Activated naive CD4-positive, alpha-beta T cell treated with anti-CD3 and anti-CD28 coated beads, Interleukin-2, amount 50 U/mL, for 24 hours (primary cell): ENCODE data around the gene PPP2R5C.
A peak's percentile ranks its signal among the peaks of the same experiment; 100 is the strongest.

Source experiments
- H3K27ac Mint-ChIP-seq: one replicate; pipeline ENCODE4 v1.8.0; 2021; ENCODE audit warnings: mild to moderate bottlenecking, mixed read lengths
- H3K27me3 Mint-ChIP-seq: one replicate; pipeline ENCODE4 v1.8.0; 2021; ENCODE audit warnings: mixed read lengths
- H3K36me3 Mint-ChIP-seq: one replicate; pipeline ENCODE4 v1.8.0; 2021; ENCODE audit warnings: mixed read lengths
- H3K4me1 Mint-ChIP-seq: one replicate; pipeline ENCODE4 v1.8.0; 2021; ENCODE audit warnings: mixed read lengths
- H3K4me3 Mint-ChIP-seq: one replicate; pipeline ENCODE4 v1.8.0; 2021; ENCODE audit warnings: mild to moderate bottlenecking, mixed read lengths
- H3K9me3 Mint-ChIP-seq: one replicate; pipeline ENCODE4 v1.8.0; 2021; ENCODE audit warnings: mixed read lengths

PPP2R5C gene

GRCh38 chr14:101958418-101959180 is 197.1 kb downstream of the PPP2R5C start:
- no peaks in the 10 kb centered on the region for H3K27me3 Mint-ChIP-seq
- no peak overlapping the region for H3K27ac Mint-ChIP-seq
- H3K4me3 Mint-ChIP-seq, result no peak overlapping the region
- H3K36me3 Mint-ChIP-seq, result no peaks in the 10 kb centered on the region
- H3K9me3 Mint-ChIP-seq, result no peaks in the 10 kb centered on the region
- peaks cover 12% of the 10 kb centered on the region for H3K4me1 Mint-ChIP-seq

GRCh38 chr14:101959277-101959676 is 197.8 kb downstream of the PPP2R5C start:
- Mint-ChIP-seq H3K27me3 (no peaks in the 10 kb centered on the region), H3K4me1 (peaks cover 18% of the 10 kb centered on the region), H3K27ac (no peak overlapping the region), H3K9me3 (no peaks in the 10 kb centered on the region), H3K4me3 (no peak overlapping the region), H3K36me3 (no peaks in the 10 kb centered on the region)

- no peaks in the 10 kb centered on the region for H3K36me3 Mint-ChIP-seq
- no peaks in the 10 kb centered on the region for H3K27me3 Mint-ChIP-seq
- no peaks in the 10 kb centered on the region for H3K9me3 Mint-ChIP-seq
- no peak overlapping the region for H3K27ac Mint-ChIP-seq
- no peak overlapping the region for H3K4me3 Mint-ChIP-seq
- peaks cover 18% of the 10 kb centered on the region for H3K4me1 Mint-ChIP-seq
Observed at GRCh38 chr14:101960225-101960624, 198.7 kb downstream of the PPP2R5C start.

- no peak overlapping the region for H3K4me3 Mint-ChIP-seq
- H3K9me3 Mint-ChIP-seq, result no peaks in the 10 kb centered on the region
- no peaks in the 10 kb centered on the region for H3K36me3 Mint-ChIP-seq
- peaks cover 25% of the 10 kb centered on the region for H3K4me1 Mint-ChIP-seq
- peak overlapping the region; percentile 52 for H3K27ac Mint-ChIP-seq
- no peaks in the 10 kb centered on the region for H3K27me3 Mint-ChIP-seq
Observed at GRCh38 chr14:101961011-101961721, 199.7 kb downstream of the PPP2R5C start.

- Mint-ChIP-seq H3K36me3 (no peaks in the 10 kb centered on the region), H3K4me3 (no peak overlapping the region), H3K27me3 (no peaks in the 10 kb centered on the region), H3K4me1 (peaks cover 29% of the 10 kb centered on the region), H3K27ac (no peak overlapping the region), H3K9me3 (no peaks in the 10 kb centered on the region)
Observed at GRCh38 chr14:101961746-101962502, 200.4 kb downstream of the PPP2R5C start.

GRCh38 chr14:101962503-101962874 is 201.0 kb downstream of the PPP2R5C start:
- H3K27ac Mint-ChIP-seq, result no peak overlapping the region
- H3K27me3 Mint-ChIP-seq, result no peaks in the 10 kb centered on the region

GRCh38 chr14:101963052-101963451 is 201.5 kb downstream of the PPP2R5C start:
- H3K4me3 Mint-ChIP-seq, result no peak overlapping the region
- H3K9me3 Mint-ChIP-seq, result no peaks in the 10 kb centered on the region
- no peak overlapping the region for H3K27ac Mint-ChIP-seq
- H3K4me1 Mint-ChIP-seq, result peaks cover 39% of the 10 kb centered on the region
- no peaks in the 10 kb centered on the region for H3K27me3 Mint-ChIP-seq
- H3K36me3 Mint-ChIP-seq, result peaks cover 2% of the 10 kb centered on the region

More at GRCh38 chr14:101962503-101962874, 201.0 kb downstream of the PPP2R5C start:
- no peaks in the 10 kb centered on the region for H3K9me3 Mint-ChIP-seq
- H3K4me1 Mint-ChIP-seq, result peaks cover 34% of the 10 kb centered on the region
- no peaks in the 10 kb centered on the region for H3K36me3 Mint-ChIP-seq
- H3K4me3 Mint-ChIP-seq, result no peak overlapping the region

GRCh38 chr14:101963656-101964296 is 202.3 kb downstream of the PPP2R5C start:
- peak overlapping the region; percentile 62 for H3K27ac Mint-ChIP-seq
- no peaks in the 10 kb centered on the region for H3K27me3 Mint-ChIP-seq
- peaks cover 44% of the 10 kb centered on the region for H3K4me1 Mint-ChIP-seq
- no peaks in the 10 kb centered on the region for H3K9me3 Mint-ChIP-seq
- H3K36me3 Mint-ChIP-seq, result peaks cover 3% of the 10 kb centered on the region
- H3K4me3 Mint-ChIP-seq, result peak overlapping the region; percentile 55

GRCh38 chr14:101964297-101965180 is 203.0 kb downstream of the PPP2R5C start, which contains the start of gene DYNC1H1:
TSS of gene DYNC1H1 (plus strand) at chr14:101964573. CDS start at chr14:101964692, 119 bp downstream.
- H3K9me3 Mint-ChIP-seq, result no peaks in the 10 kb centered on the region
- no peaks in the 10 kb centered on the region for H3K27me3 Mint-ChIP-seq
- peak within 1 kb of the TSS; percentile 83 for H3K27ac Mint-ChIP-seq
- H3K36me3 Mint-ChIP-seq, result peaks cover 7% of the 10 kb centered on the region
- peak within 1 kb of the TSS; percentile 92 for H3K4me3 Mint-ChIP-seq
- peaks cover 49% of the 10 kb centered on the region for H3K4me1 Mint-ChIP-seq

GRCh38 chr14:101965181-101965544 is 203.7 kb downstream of the PPP2R5C start:
- Mint-ChIP-seq H3K27ac (peak overlapping the region; percentile 83), H3K4me1 (peaks cover 52% of the 10 kb centered on the region), H3K36me3 (peaks cover 10% of the 10 kb centered on the region), H3K9me3 (no peaks in the 10 kb centered on the region), H3K27me3 (no peaks in the 10 kb centered on the region), H3K4me3 (peak overlapping the region; percentile 92)

GRCh38 chr14:101965770-101966722 is 204.5 kb downstream of the PPP2R5C start:
- H3K9me3 Mint-ChIP-seq, result no peaks in the 10 kb centered on the region
- H3K4me3 Mint-ChIP-seq, result peak overlapping the region; percentile 92
- no peaks in the 10 kb centered on the region for H3K27me3 Mint-ChIP-seq
- H3K36me3 Mint-ChIP-seq, result peaks cover 10% of the 10 kb centered on the region
- H3K4me1 Mint-ChIP-seq, result peaks cover 51% of the 10 kb centered on the region
- H3K27ac Mint-ChIP-seq, result peak overlapping the region; percentile 35

GRCh38 chr14:101966742-101967141 is 205.2 kb downstream of the PPP2R5C start:
- peak overlapping the region; percentile 76 for H3K27ac Mint-ChIP-seq
- peak overlapping the region; percentile 75 for H3K4me3 Mint-ChIP-seq

GRCh38 chr14:101968186-101968585 is 206.7 kb downstream of the PPP2R5C start:
- Mint-ChIP-seq H3K4me1 (peaks cover 61% of the 10 kb centered on the region), H3K4me3 (peak overlapping the region; percentile 1)

More at GRCh38 chr14:101966742-101967141, 205.2 kb downstream of the PPP2R5C start:
- peaks cover 10% of the 10 kb centered on the region for H3K36me3 Mint-ChIP-seq
- peaks cover 51% of the 10 kb centered on the region for H3K4me1 Mint-ChIP-seq
- H3K27me3 Mint-ChIP-seq, result no peaks in the 10 kb centered on the region
- no peaks in the 10 kb centered on the region for H3K9me3 Mint-ChIP-seq

More at GRCh38 chr14:101968186-101968585, 206.7 kb downstream of the PPP2R5C start:
- Mint-ChIP-seq H3K36me3 (peaks cover 10% of the 10 kb centered on the region), H3K9me3 (no peaks in the 10 kb centered on the region), H3K27me3 (no peaks in the 10 kb centered on the region), H3K27ac (no peak overlapping the region)
